OCI-LY1 (cell line): ENCODE data around the gene PRRC1.

Source experiments
- EZH2 ChIP-seq: fragments of 200-600 bp; sonication (generic), shearing (Covaris generic); IDR thresholded peaks from 2 replicates; pipeline ENCODE4 v1.8.0; 2017; ENCODE audit warnings: borderline replicate concordance, mixed run types, mild to moderate bottlenecking, antibody characterized with exemption, low read length, moderate library complexity, mixed read lengths
- TF ChIP-seq, protein P1 (sequence below): fragments of 200-600 bp; sonication (generic), shearing (Covaris generic); IDR thresholded peaks from 2 replicates; pipeline ENCODE4 v1.5.1; 2017; ENCODE audit warnings: mild to moderate bottlenecking, antibody characterized with exemption, low read length, moderate library complexity, mixed read lengths

DNA sequence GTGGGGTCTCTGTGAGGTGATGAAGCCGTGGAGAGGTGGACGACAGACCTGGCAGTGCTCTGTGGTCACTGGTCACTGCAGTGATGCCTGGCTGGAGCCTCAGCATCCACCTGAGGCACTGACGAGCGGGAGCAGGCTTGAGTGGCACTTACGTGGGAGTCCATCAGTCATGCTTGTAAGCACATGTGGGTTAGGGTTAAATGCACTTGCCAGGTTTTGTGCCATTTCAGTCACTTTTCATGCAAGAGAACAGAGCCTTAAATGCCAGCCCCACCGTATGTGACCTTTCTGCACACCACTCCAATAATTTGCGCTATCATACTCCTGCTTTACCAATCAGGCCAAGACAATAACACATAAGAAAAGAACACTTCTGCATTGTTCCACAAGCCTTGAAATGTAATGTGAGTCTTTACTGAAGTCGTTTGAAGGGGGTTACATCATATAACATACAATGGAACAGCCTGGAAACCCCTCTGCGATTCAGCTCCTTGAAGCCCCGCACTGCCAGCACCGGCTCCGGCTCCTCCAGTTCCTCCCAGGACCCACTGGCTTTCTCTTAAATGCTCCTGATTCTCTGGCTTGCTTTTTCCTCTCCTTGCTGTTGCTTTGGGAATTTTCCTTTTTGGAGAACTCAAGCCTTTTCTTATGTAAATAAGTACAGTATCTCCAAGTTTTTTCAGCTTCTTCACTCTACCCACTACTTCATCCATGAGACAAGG, 72.0 kb downstream of the PRRC1 start:
- TF ChIP-seq, protein P1, sequence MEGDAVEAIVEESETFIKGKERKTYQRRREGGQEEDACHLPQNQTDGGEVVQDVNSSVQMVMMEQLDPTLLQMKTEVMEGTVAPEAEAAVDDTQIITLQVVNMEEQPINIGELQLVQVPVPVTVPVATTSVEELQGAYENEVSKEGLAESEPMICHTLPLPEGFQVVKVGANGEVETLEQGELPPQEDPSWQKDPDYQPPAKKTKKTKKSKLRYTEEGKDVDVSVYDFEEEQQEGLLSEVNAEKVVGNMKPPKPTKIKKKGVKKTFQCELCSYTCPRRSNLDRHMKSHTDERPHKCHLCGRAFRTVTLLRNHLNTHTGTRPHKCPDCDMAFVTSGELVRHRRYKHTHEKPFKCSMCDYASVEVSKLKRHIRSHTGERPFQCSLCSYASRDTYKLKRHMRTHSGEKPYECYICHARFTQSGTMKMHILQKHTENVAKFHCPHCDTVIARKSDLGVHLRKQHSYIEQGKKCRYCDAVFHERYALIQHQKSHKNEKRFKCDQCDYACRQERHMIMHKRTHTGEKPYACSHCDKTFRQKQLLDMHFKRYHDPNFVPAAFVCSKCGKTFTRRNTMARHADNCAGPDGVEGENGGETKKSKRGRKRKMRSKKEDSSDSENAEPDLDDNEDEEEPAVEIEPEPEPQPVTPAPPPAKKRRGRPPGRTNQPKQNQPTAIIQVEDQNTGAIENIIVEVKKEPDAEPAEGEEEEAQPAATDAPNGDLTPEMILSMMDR, result no peak
- no peak for TF ChIP-seq EZH2
